ENCODE data around the gene PITPNC1. TPM values are rescaled to one million over a fixed set of nuclear protein-coding genes. Genes with fewer than 3 reads are reported as not detected.

Gene PITPNC1
- total and polyA plus RNA-seq, 12 donors, result 6.6 to 28.0 (median 11.5) TPM

- H3K27ac ChIP-seq, result peak overlapping the region in 1 of 10 donors; percentile 1
- ATAC-seq, result no peak
- H3K9me3 ChIP-seq, result peaks cover 0 to 16% (median 4%) of the 10 kb centered on the region in 11 donors
- H3K27me3 ChIP-seq, result no peaks in the 10 kb centered on the region
- H3K4me3 ChIP-seq, result no peak overlapping the region
- no peak for TF ChIP-seq CTCF (IDR thresholded peaks at IDR 0.05)
- no peak for DNase-seq
- H3K4me1 ChIP-seq, result peaks cover 0 to 12% (median 2%) of the 10 kb centered on the region in 9 donors
- WGBS, 2 donors, result 64 to 71% methylated on average over 1 of the region's 1 CpG
- intact Hi-C loops (cut with DNase I), result no loop called here
- H3K36me3 ChIP-seq, result no peaks in the 10 kb centered on the region
Measured at GRCh38 chr17:67456103-67456502, 79.0 kb downstream of the PITPNC1 start.

GRCh38 chr17:67456889-67457288 lies 79.8 kb downstream of the PITPNC1 start:
- Histone ChIP-seq H3K4me1 (peaks cover 0 to 12% (median 5%) of the 10 kb centered on the region in 9 donors), H3K9me3 (peaks cover 0 to 16% (median 4%) of the 10 kb centered on the region in 11 donors), H3K4me3 (no peak overlapping the region), H3K27ac (peak overlapping the region in 1 of 10 donors; percentile 19), H3K36me3 (no peaks in the 10 kb centered on the region), H3K27me3 (no peaks in the 10 kb centered on the region)
- intact Hi-C loops (cut with DNase I), result no loop called here
- ATAC-seq, result no peak
- TF ChIP-seq CTCF (IDR thresholded peaks at IDR 0.05), result no peak
- 99% methylated on average over 3 of the region's 3 CpGs for WGBS, 2 donors
- no peak for DNase-seq

GRCh38 chr17:67458203-67458602 lies 81.1 kb downstream of the PITPNC1 start:
- Histone ChIP-seq H3K36me3 (no peaks in the 10 kb centered on the region), H3K4me1 (peaks cover 0 to 12% (median 5%) of the 10 kb centered on the region in 9 donors), H3K4me3 (no peak overlapping the region), H3K27ac (no peak overlapping the region), H3K27me3 (no peaks in the 10 kb centered on the region), H3K9me3 (peaks cover 0 to 16% (median 4%) of the 10 kb centered on the region in 11 donors)
- 94 to 96% methylated on average over 2 of the region's 2 CpGs for WGBS, 2 donors
- DNase-seq, result no peak
- ATAC-seq, result no peak
- intact Hi-C loops (cut with DNase I), result no loop called here
- no peak for TF ChIP-seq CTCF (IDR thresholded peaks at IDR 0.05)

GRCh38 chr17:67459985-67460384 lies 82.9 kb downstream of the PITPNC1 start:
- intact Hi-C loops (cut with DNase I), result no loop called here
- Histone ChIP-seq H3K4me3 (no peak overlapping the region), H3K9me3 (peaks cover 0 to 16% (median 4%) of the 10 kb centered on the region in 11 donors), H3K36me3 (no peaks in the 10 kb centered on the region), H3K27me3 (no peaks in the 10 kb centered on the region), H3K27ac (no peak overlapping the region), H3K4me1 (peaks cover 0 to 15% (median 5%) of the 10 kb centered on the region in 9 donors)
- no peak for TF ChIP-seq CTCF (IDR thresholded peaks at IDR 0.05)
- no peak for ATAC-seq
- no peak for DNase-seq
- 87 to 90% methylated on average over 7 of the region's 7 CpGs for WGBS, 2 donors
